ENCODE results near the gene MAPK14. TPM values are rescaled to one million over a fixed set of nuclear protein-coding genes. Genes with fewer than 3 reads are reported as not detected.

Gene MAPK14
- polyA plus RNA-seq, 2 of the 4 experiments (the other 2 are of a cell fraction) = 19.4 to 36.7 TPM

GRCh38 chr6:36039112-36039511 lies 11.5 kb downstream of the MAPK14 start:
- H3K4me1 ChIP-seq = 0 out of 3 replicates have a peak, but pooled peaks cover 6% of the 10 kb centered on the region
- H3K27ac ChIP-seq = no peak overlapping the region
- H3K4me3 ChIP-seq = no peak overlapping the region
- H3K4me2 ChIP-seq = peak overlapping the region; percentile 20; the same call in 2 of the 3 replicates
- ATAC-seq (no peak), DNase-seq (ENCODE audit: low read depth in 1 of 2, low spot score in 1 of 2) (peak in 1 of 2 experiments; percentile 8), FAIRE-seq (no peak)
- no peaks in the 10 kb centered on the region for H3K9me3 ChIP-seq
- ChIA-PET CTCF (interaction anchor here (2.0 kb wide), 1 partner anchor 56 kb away, joined by 9 read pairs; no protein-coding TSS in a partner anchor), POLR2A (interaction anchor here (2.1 kb wide), 1 partner anchor 11 kb away, joined by 11 read pairs; the partner anchor contains the start of gene MAPK14)
- TF ChIP-seq ATOH8 (CRISPR knock-in tag; IDR thresholded peaks at IDR 0.05; ENCODE audit: low read depth) (no peak), ZSCAN20 (CRISPR knock-in tag; IDR thresholded peaks at IDR 0.05) (no peak), FOSB (CRISPR knock-in tag; IDR thresholded peaks at IDR 0.05) (no peak), HOXB13 (CRISPR knock-in tag; IDR thresholded peaks at IDR 0.05; ENCODE audit: low read depth) (no peak), MYC (IDR thresholded peaks at IDR 0.05; ENCODE audit: borderline replicate concordance, low read length) (no peak), FOSL2 (IDR thresholded peaks at IDR 0.05) (no peak), FOSL2 (CRISPR knock-in tag; IDR thresholded peaks at IDR 0.05) (no peak), GATA3 (IDR thresholded peaks at IDR 0.05; ENCODE audit: borderline replicate concordance) (no peak), REST (IDR thresholded peaks at IDR 0.05) (no peak), SREBF2 (IDR thresholded peaks at IDR 0.05) (no peak), HEYL (CRISPR knock-in tag; IDR thresholded peaks at IDR 0.05) (no peak), ZC3H11A (IDR thresholded peaks at IDR 0.05) (no peak), TFCP2L1 (CRISPR knock-in tag; IDR thresholded peaks at IDR 0.05) (no peak), ESRRA (IDR thresholded peaks at IDR 0.05; ENCODE audit: borderline replicate concordance, low read length) (no peak), HMGXB4 (CRISPR knock-in tag; IDR thresholded peaks at IDR 0.05; ENCODE audit: borderline replicate concordance) (no peak), CBX2 (IDR thresholded peaks at IDR 0.05; ENCODE audit: borderline replicate concordance, low read depth) (no peak), NPAS2 (CRISPR knock-in tag; IDR thresholded peaks at IDR 0.05; ENCODE audit: borderline replicate concordance) (no peak), KDM5A (IDR thresholded peaks at IDR 0.05) (no peak), TP53 (CRISPR knock-in tag; IDR thresholded peaks at IDR 0.05) (no peak)
- TF ChIP-seq, protein P1, sequence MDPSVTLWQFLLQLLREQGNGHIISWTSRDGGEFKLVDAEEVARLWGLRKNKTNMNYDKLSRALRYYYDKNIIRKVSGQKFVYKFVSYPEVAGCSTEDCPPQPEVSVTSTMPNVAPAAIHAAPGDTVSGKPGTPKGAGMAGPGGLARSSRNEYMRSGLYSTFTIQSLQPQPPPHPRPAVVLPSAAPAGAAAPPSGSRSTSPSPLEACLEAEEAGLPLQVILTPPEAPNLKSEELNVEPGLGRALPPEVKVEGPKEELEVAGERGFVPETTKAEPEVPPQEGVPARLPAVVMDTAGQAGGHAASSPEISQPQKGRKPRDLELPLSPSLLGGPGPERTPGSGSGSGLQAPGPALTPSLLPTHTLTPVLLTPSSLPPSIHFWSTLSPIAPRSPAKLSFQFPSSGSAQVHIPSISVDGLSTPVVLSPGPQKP (IDR thresholded peaks at IDR 0.05; ENCODE audit: low read depth, low read length) = no peak

DNA sequence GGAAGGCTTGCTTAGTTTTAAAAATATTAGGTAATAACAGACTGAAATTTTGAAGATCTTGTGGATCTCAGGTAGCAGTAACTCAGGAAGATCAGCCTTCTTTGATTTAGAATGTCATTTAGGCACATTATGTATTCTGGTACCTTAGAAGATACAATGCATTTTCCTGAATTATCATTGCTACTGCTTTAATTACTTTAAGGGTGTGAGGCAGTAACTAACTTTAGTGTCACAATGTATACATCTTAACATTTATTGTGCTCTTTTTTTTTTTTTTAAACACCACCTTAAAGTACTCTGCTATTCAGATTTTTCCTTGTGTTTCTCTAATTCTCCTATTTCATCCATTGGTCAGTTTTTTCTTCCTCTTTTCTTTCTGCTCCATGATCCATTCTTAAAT lies 13.3 kb downstream of the MAPK14 start:
- H3K4me1 ChIP-seq = 0 out of 3 replicates have a peak, but pooled peaks cover 6% of the 10 kb centered on the region
- no peak for ATAC-seq
- no peak overlapping the region for H3K4me2 ChIP-seq
- POLR2A ChIA-PET = no interaction called here
- no peak for FAIRE-seq
- no peak overlapping the region for H3K27ac ChIP-seq
- H3K9me3 ChIP-seq = no peaks in the 10 kb centered on the region
- H3K4me3 ChIP-seq = no peak overlapping the region
- CTCF ChIA-PET = no interaction called here
- DNase-seq (ENCODE audit: low read depth in 1 of 2, low spot score in 1 of 2) = no peak
- TF ChIP-seq BHLHE40 (IDR thresholded peaks at IDR 0.05; ENCODE audit: low read depth, low read length) (no peak), NPAS2 (CRISPR knock-in tag; IDR thresholded peaks at IDR 0.05; ENCODE audit: borderline replicate concordance) (no peak), HMGXB4 (CRISPR knock-in tag; IDR thresholded peaks at IDR 0.05; ENCODE audit: borderline replicate concordance) (no peak), RNF2 (IDR thresholded peaks at IDR 0.05; ENCODE audit: borderline replicate concordance, low read depth) (no peak), MAFK (IDR thresholded peaks at IDR 0.05; ENCODE audit: partially characterized antibody) (no peak), JUN (IDR thresholded peaks at IDR 0.05) (no peak), ZC3H11A (IDR thresholded peaks at IDR 0.05) (no peak), ATOH8 (CRISPR knock-in tag; IDR thresholded peaks at IDR 0.05; ENCODE audit: low read depth) (no peak), HDAC2 (IDR thresholded peaks at IDR 0.05) (no peak), MAX (IDR thresholded peaks at IDR 0.05) (no peak)
- TF ChIP-seq, protein P2, sequence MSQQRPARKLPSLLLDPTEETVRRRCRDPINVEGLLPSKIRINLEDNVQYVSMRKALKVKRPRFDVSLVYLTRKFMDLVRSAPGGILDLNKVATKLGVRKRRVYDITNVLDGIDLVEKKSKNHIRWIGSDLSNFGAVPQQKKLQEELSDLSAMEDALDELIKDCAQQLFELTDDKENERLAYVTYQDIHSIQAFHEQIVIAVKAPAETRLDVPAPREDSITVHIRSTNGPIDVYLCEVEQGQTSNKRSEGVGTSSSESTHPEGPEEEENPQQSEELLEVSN (IDR thresholded peaks at IDR 0.05; ENCODE audit: borderline replicate concordance, low read depth) = no peak
